ENCODE data around the gene C9orf72. TPM values are rescaled to one million over a fixed set of nuclear protein-coding genes. Genes with fewer than 3 reads are reported as not detected.

C9orf72 gene
- total and polyA plus RNA-seq, 5 donors from 2014 or later, result 5.9 to 19.9 (median 9.2) TPM

GRCh38 chr9:27537756-27538155 lies 35.5 kb downstream of the C9orf72 start:
- Mint-ChIP-seq H3K4me3 (no peak overlapping the region), H3K27ac (no peak overlapping the region), H3K27me3 (no peaks in the 10 kb centered on the region), H3K4me1 (no peaks in the 10 kb centered on the region), H3K36me3 (peaks cover 44% of the 10 kb centered on the region), H3K9me3 (no peaks in the 10 kb centered on the region)
- no peaks in the 10 kb centered on the region for H3K9me3 ChIP-seq (ENCODE audit: control insufficient read depth in 2 of 2, low read length in 2 of 2)
- H3K27me3 ChIP-seq (ENCODE audit: control insufficient read depth, insufficient read depth, low read length), result no peaks in the 10 kb centered on the region
- H3K4me3 ChIP-seq (ENCODE audit: low read depth, low read length), result no peak overlapping the region
- H3K36me3 ChIP-seq (ENCODE audit: control insufficient read depth, insufficient read depth, low read length), result peaks cover 12% of the 10 kb centered on the region
- H3K4me1 ChIP-seq (ENCODE audit: control insufficient read depth, insufficient read depth, low read length, poor library complexity, severe bottlenecking), result no peaks in the 10 kb centered on the region
- ATAC-seq (ENCODE audit: low read depth in 2 of 2), result no peak
- H3K27ac ChIP-seq (ENCODE audit: insufficient read depth, low read length, poor library complexity, severe bottlenecking), result no peak overlapping the region
- DNase-seq, result no peak

GRCh38 chr9:27537027-27537435 lies 36.2 kb downstream of the C9orf72 start:
- no peaks in the 10 kb centered on the region for H3K9me3 Mint-ChIP-seq
- H3K36me3 ChIP-seq (ENCODE audit: control insufficient read depth, insufficient read depth, low read length), result peaks cover 12% of the 10 kb centered on the region

GRCh38 chr9:27536168-27536567 lies 37.1 kb downstream of the C9orf72 start:
- H3K27ac ChIP-seq (ENCODE audit: insufficient read depth, low read length, poor library complexity, severe bottlenecking), result no peak overlapping the region
- ATAC-seq (ENCODE audit: low read depth in 2 of 2), result no peak

More at GRCh38 chr9:27537027-27537435, 36.2 kb downstream of the C9orf72 start:
- Histone ChIP-seq H3K27ac (ENCODE audit: insufficient read depth, low read length, poor library complexity, severe bottlenecking) (no peak overlapping the region), H3K27me3 (ENCODE audit: control insufficient read depth, insufficient read depth, low read length) (no peaks in the 10 kb centered on the region), H3K4me3 (ENCODE audit: low read depth, low read length) (no peak overlapping the region), H3K9me3 (ENCODE audit: control insufficient read depth in 2 of 2, low read length in 2 of 2) (no peaks in the 10 kb centered on the region), H3K4me1 (ENCODE audit: control insufficient read depth, insufficient read depth, low read length, poor library complexity, severe bottlenecking) (no peaks in the 10 kb centered on the region)
- Mint-ChIP-seq H3K36me3 (peaks cover 39% of the 10 kb centered on the region), H3K27ac (no peak overlapping the region), H3K4me1 (no peaks in the 10 kb centered on the region), H3K27me3 (no peaks in the 10 kb centered on the region), H3K4me3 (no peak overlapping the region)
- no peak for ATAC-seq (ENCODE audit: low read depth in 2 of 2)
- DNase-seq, result no peak

GRCh38 chr9:27535701-27536118 lies 37.6 kb downstream of the C9orf72 start:
- DNase-seq (peak in 1 of 3 donors; percentile 7), ATAC-seq (ENCODE audit: low read depth in 2 of 2) (no peak)
- H3K36me3 ChIP-seq (ENCODE audit: control insufficient read depth, insufficient read depth, low read length), result peaks cover 12% of the 10 kb centered on the region
- no peaks in the 10 kb centered on the region for H3K4me1 Mint-ChIP-seq
- H3K9me3 ChIP-seq (ENCODE audit: control insufficient read depth in 2 of 2, low read length in 2 of 2), result no peaks in the 10 kb centered on the region
- no peaks in the 10 kb centered on the region for H3K27me3 Mint-ChIP-seq
- H3K27ac ChIP-seq (ENCODE audit: insufficient read depth, low read length, poor library complexity, severe bottlenecking), result no peak overlapping the region
- H3K27ac Mint-ChIP-seq, result no peak overlapping the region
- H3K9me3 Mint-ChIP-seq, result no peaks in the 10 kb centered on the region
- H3K4me3 ChIP-seq (ENCODE audit: low read depth, low read length), result no peak overlapping the region
- no peak overlapping the region for H3K4me3 Mint-ChIP-seq
- H3K36me3 Mint-ChIP-seq, result peaks cover 30% of the 10 kb centered on the region
- no peaks in the 10 kb centered on the region for H3K4me1 ChIP-seq (ENCODE audit: control insufficient read depth, insufficient read depth, low read length, poor library complexity, severe bottlenecking)
- no peaks in the 10 kb centered on the region for H3K27me3 ChIP-seq (ENCODE audit: control insufficient read depth, insufficient read depth, low read length)

More at GRCh38 chr9:27536168-27536567, 37.1 kb downstream of the C9orf72 start:
- Mint-ChIP-seq H3K27ac (no peak overlapping the region), H3K9me3 (no peaks in the 10 kb centered on the region), H3K4me1 (no peaks in the 10 kb centered on the region), H3K27me3 (no peaks in the 10 kb centered on the region), H3K36me3 (peaks cover 32% of the 10 kb centered on the region), H3K4me3 (no peak overlapping the region)
- Histone ChIP-seq H3K36me3 (ENCODE audit: control insufficient read depth, insufficient read depth, low read length) (peaks cover 12% of the 10 kb centered on the region), H3K9me3 (ENCODE audit: control insufficient read depth in 2 of 2, low read length in 2 of 2) (no peaks in the 10 kb centered on the region), H3K4me3 (ENCODE audit: low read depth, low read length) (no peak overlapping the region), H3K4me1 (ENCODE audit: control insufficient read depth, insufficient read depth, low read length, poor library complexity, severe bottlenecking) (no peaks in the 10 kb centered on the region), H3K27me3 (ENCODE audit: control insufficient read depth, insufficient read depth, low read length) (no peaks in the 10 kb centered on the region)
- no peak for DNase-seq

GRCh38 chr9:27534658-27535209 lies 38.5 kb downstream of the C9orf72 start:
- no peak overlapping the region for H3K27ac Mint-ChIP-seq
- H3K27me3 ChIP-seq (ENCODE audit: control insufficient read depth, insufficient read depth, low read length), result no peaks in the 10 kb centered on the region
- ATAC-seq (ENCODE audit: low read depth in 2 of 2), result no peak
- DNase-seq, result no peak
- H3K27ac ChIP-seq (ENCODE audit: insufficient read depth, low read length, poor library complexity, severe bottlenecking), result no peak overlapping the region
- H3K4me3 ChIP-seq (ENCODE audit: low read depth, low read length), result no peak overlapping the region
- H3K4me3 Mint-ChIP-seq, result no peak overlapping the region
- peaks cover 7% of the 10 kb centered on the region for H3K27me3 Mint-ChIP-seq
- peaks cover 30% of the 10 kb centered on the region for H3K36me3 Mint-ChIP-seq
- no peaks in the 10 kb centered on the region for H3K9me3 Mint-ChIP-seq
- peaks cover 0 to 3% (median under 1%) of the 10 kb centered on the region in 4 donors for H3K4me1 Mint-ChIP-seq
- no peaks in the 10 kb centered on the region for H3K9me3 ChIP-seq (ENCODE audit: control insufficient read depth in 2 of 2, low read length in 2 of 2)
- H3K36me3 ChIP-seq (ENCODE audit: control insufficient read depth, insufficient read depth, low read length), result peaks cover 12% of the 10 kb centered on the region
- H3K4me1 ChIP-seq (ENCODE audit: control insufficient read depth, insufficient read depth, low read length, poor library complexity, severe bottlenecking), result peaks cover 2% of the 10 kb centered on the region

- Histone ChIP-seq H3K36me3 (ENCODE audit: control insufficient read depth, insufficient read depth, low read length) (peaks cover 12% of the 10 kb centered on the region), H3K27me3 (ENCODE audit: control insufficient read depth, insufficient read depth, low read length) (no peaks in the 10 kb centered on the region), H3K4me1 (ENCODE audit: control insufficient read depth, insufficient read depth, low read length, poor library complexity, severe bottlenecking) (peaks cover 8% of the 10 kb centered on the region), H3K4me3 (ENCODE audit: low read depth, low read length) (no peak overlapping the region), H3K27ac (ENCODE audit: insufficient read depth, low read length, poor library complexity, severe bottlenecking) (no peak overlapping the region), H3K9me3 (ENCODE audit: control insufficient read depth in 2 of 2, low read length in 2 of 2) (no peaks in the 10 kb centered on the region)
- ATAC-seq (ENCODE audit: low read depth in 2 of 2), result no peak
- no peak for DNase-seq
- Mint-ChIP-seq H3K4me1 (peaks cover 0 to 4% (median 1%) of the 10 kb centered on the region in 4 donors), H3K9me3 (no peaks in the 10 kb centered on the region), H3K27ac (no peak overlapping the region), H3K4me3 (no peak overlapping the region), H3K27me3 (peaks cover 7% of the 10 kb centered on the region), H3K36me3 (peaks cover 30% of the 10 kb centered on the region)
Observed at GRCh38 chr9:27534131-27534530, 39.1 kb downstream of the C9orf72 start.

- Histone ChIP-seq H3K36me3 (ENCODE audit: control insufficient read depth, insufficient read depth, low read length) (peaks cover 12% of the 10 kb centered on the region), H3K4me1 (ENCODE audit: control insufficient read depth, insufficient read depth, low read length, poor library complexity, severe bottlenecking) (peaks cover 15% of the 10 kb centered on the region), H3K27ac (ENCODE audit: insufficient read depth, low read length, poor library complexity, severe bottlenecking) (no peak overlapping the region), H3K4me3 (ENCODE audit: low read depth, low read length) (no peak overlapping the region), H3K27me3 (ENCODE audit: control insufficient read depth, insufficient read depth, low read length) (no peaks in the 10 kb centered on the region), H3K9me3 (ENCODE audit: control insufficient read depth in 2 of 2, low read length in 2 of 2) (no peaks in the 10 kb centered on the region)
- Mint-ChIP-seq H3K4me3 (peak overlapping the region in 1 of 4 donors; percentile 8), H3K27me3 (peaks cover 15% of the 10 kb centered on the region), H3K27ac (no peak overlapping the region), H3K36me3 (peaks cover 27% of the 10 kb centered on the region), H3K9me3 (no peaks in the 10 kb centered on the region), H3K4me1 (peaks cover 0 to 8% (median 2%) of the 10 kb centered on the region in 4 donors)
- no peak for DNase-seq
- ATAC-seq (ENCODE audit: low read depth in 2 of 2), result no peak
Observed at GRCh38 chr9:27533311-27533710, 40.0 kb downstream of the C9orf72 start.

GRCh38 chr9:27532046-27532445 lies 41.2 kb downstream of the C9orf72 start:
- no peak for ATAC-seq (ENCODE audit: low read depth in 2 of 2)
- no peaks in the 10 kb centered on the region for H3K9me3 ChIP-seq (ENCODE audit: control insufficient read depth in 2 of 2, low read length in 2 of 2)

More at GRCh38 chr9:27532046-27532445, 41.2 kb downstream of the C9orf72 start:
- Histone ChIP-seq H3K4me1 (ENCODE audit: control insufficient read depth, insufficient read depth, low read length, poor library complexity, severe bottlenecking) (peaks cover 18% of the 10 kb centered on the region), H3K4me3 (ENCODE audit: low read depth, low read length) (no peak overlapping the region), H3K36me3 (ENCODE audit: control insufficient read depth, insufficient read depth, low read length) (peaks cover 12% of the 10 kb centered on the region), H3K27ac (ENCODE audit: insufficient read depth, low read length, poor library complexity, severe bottlenecking) (no peak overlapping the region), H3K27me3 (ENCODE audit: control insufficient read depth, insufficient read depth, low read length) (peaks cover 6% of the 10 kb centered on the region)
- peaks cover 28% of the 10 kb centered on the region for H3K27me3 Mint-ChIP-seq
- no peak for DNase-seq
- H3K36me3 Mint-ChIP-seq, result peaks cover 24% of the 10 kb centered on the region
- peaks cover 0 to 16% (median 2%) of the 10 kb centered on the region in 4 donors for H3K4me1 Mint-ChIP-seq
- H3K27ac Mint-ChIP-seq, result no peak overlapping the region
- H3K9me3 Mint-ChIP-seq, result no peaks in the 10 kb centered on the region
- no peak overlapping the region for H3K4me3 Mint-ChIP-seq
